ENCODE results near the gene KIF17. TPM values are rescaled to one million over a fixed set of nuclear protein-coding genes. Genes with fewer than 3 reads are reported as not detected.

Gene KIF17
- not detected for polyA plus RNA-seq (ENCODE audit: low read depth in 6 of 6)

DNA sequence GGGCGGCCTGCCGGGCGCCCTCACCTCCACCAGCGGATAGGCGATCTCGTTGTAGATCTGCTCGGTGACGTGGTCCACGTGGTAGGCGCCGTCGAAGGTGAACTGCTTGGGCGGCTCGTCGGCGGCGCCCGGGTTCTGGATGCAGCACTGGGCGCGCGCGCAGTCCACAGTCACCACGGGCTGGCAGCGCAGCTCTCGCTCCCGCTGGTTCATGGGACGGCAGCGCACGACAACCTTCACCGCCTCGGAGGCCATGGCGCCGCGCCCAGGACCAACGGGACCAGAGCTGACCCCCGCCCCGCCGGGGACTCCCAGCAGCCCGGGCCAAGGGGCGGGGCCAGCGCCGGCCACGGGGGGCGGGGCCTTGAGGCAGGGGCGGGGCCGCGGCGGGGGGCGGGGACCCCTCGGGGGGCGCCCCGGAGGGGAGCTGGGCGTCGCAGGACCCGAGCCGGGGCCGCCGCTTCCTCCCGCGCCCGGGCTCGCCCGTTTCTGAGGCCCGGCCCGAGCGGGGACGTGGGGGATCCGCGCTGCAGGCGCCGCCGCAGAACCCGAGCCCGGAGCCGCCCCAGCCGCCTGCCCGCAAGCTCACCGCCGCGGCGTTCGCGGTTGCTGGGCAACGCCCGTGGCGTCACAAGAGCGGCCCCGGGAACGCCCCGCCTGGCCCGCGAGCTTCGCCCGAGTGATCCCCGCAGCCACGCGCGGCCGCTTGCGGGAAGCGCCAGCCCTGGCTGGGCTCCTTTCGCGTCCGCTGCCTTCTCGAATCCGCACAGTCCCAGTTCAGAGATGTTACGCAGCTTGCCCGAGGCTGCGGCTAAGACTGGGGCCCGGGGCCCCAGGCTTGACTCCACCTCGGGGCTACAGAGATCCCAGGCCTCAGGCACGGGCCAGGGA, at the start of gene KIF17:
Gene KIF17 (minus strand): TSS at position 556 of the 891 bp plus-strand sequence. CDS start 301 bp downstream, at position 255.
- no peaks in the 10 kb centered on the region for H3K36me3 Mint-ChIP-seq
- peak within 1 kb of the TSS; percentile 44 to 89 (median 76) for H3K27ac Mint-ChIP-seq
- DNase-seq (peak; percentile 79), ATAC-seq (ENCODE audit: low read depth in 2 of 2) (peak; percentile 88 to 89)
- peaks cover 7 to 16% (median 16%) of the 10 kb centered on the region in 3 donors for H3K4me1 Mint-ChIP-seq
- H3K9me3 Mint-ChIP-seq = no peaks in the 10 kb centered on the region
- peak within 1 kb of the TSS; percentile 74 to 87 (median 82) for H3K4me3 Mint-ChIP-seq
- peaks cover 26 to 63% (median 44%) of the 10 kb centered on the region in 3 donors for H3K27me3 Mint-ChIP-seq

- Mint-ChIP-seq H3K27ac (peak overlapping the region in 1 of 6 donors; percentile 24), H3K9me3 (no peaks in the 10 kb centered on the region), H3K4me3 (no peak overlapping the region), H3K27me3 (no peaks in the 10 kb centered on the region), H3K36me3 (peaks cover 13 to 24% of the 10 kb centered on the region in 2 donors), H3K4me1 (peaks cover 0 to 2% (median 0%) of the 10 kb centered on the region in 3 donors)
- DNase-seq (no peak), ATAC-seq (ENCODE audit: low read depth in 2 of 2) (no peak)
Observed at GRCh38 chr1:20767271-20767670, 49.5 kb upstream of the KIF17 start.

DNA sequence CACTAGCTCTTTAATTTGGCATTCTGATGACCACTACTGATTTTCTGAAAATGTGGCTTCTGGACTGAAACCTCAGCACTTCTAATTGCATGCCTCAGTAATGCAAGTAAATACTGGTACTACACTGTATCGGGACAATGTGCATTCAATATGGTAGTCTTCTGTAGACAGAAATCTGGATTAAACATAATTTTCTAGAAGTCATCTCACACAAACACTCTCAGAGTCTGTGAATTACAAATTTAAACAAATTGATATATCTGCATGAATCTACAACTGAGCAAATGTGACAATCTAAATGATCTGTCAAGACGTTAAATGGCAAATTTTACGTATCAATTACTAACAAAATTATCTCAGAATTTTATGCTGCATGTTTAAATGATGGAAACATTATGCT, 45.6 kb upstream of the KIF17 start:
- Mint-ChIP-seq H3K9me3 (no peaks in the 10 kb centered on the region), H3K27ac (no peak overlapping the region), H3K4me1 (peaks cover 2 to 9% (median 8%) of the 10 kb centered on the region in 3 donors), H3K36me3 (peaks cover 28 to 33% of the 10 kb centered on the region in 2 donors), H3K4me3 (no peak overlapping the region), H3K27me3 (no peaks in the 10 kb centered on the region)
- DNase-seq = no peak
- ATAC-seq (ENCODE audit: low read depth in 2 of 2) = no peak

GRCh38 chr1:20760322-20760721, 42.5 kb upstream of the KIF17 start:
- DNase-seq (no peak), ATAC-seq (ENCODE audit: low read depth in 2 of 2) (no peak)
- no peaks in the 10 kb centered on the region for H3K9me3 Mint-ChIP-seq
- H3K36me3 Mint-ChIP-seq = peaks cover 33 to 40% of the 10 kb centered on the region in 2 donors
- H3K4me3 Mint-ChIP-seq = no peak overlapping the region
- peak overlapping the region in 1 of 6 donors; percentile 15 for H3K27ac Mint-ChIP-seq
- no peaks in the 10 kb centered on the region for H3K27me3 Mint-ChIP-seq
- H3K4me1 Mint-ChIP-seq = peaks cover 0 to 9% (median 8%) of the 10 kb centered on the region in 3 donors

GRCh38 chr1:20753589-20753988, 35.8 kb upstream of the KIF17 start:
- no peaks in the 10 kb centered on the region for H3K9me3 Mint-ChIP-seq
- no peaks in the 10 kb centered on the region for H3K27me3 Mint-ChIP-seq
- ATAC-seq (ENCODE audit: low read depth in 2 of 2) = no peak
- no peaks in the 10 kb centered on the region for H3K4me1 Mint-ChIP-seq
- no peak for DNase-seq
- no peak overlapping the region for H3K4me3 Mint-ChIP-seq
- no peak overlapping the region for H3K27ac Mint-ChIP-seq
- peaks cover 7 to 16% of the 10 kb centered on the region in 2 donors for H3K36me3 Mint-ChIP-seq

DNA sequence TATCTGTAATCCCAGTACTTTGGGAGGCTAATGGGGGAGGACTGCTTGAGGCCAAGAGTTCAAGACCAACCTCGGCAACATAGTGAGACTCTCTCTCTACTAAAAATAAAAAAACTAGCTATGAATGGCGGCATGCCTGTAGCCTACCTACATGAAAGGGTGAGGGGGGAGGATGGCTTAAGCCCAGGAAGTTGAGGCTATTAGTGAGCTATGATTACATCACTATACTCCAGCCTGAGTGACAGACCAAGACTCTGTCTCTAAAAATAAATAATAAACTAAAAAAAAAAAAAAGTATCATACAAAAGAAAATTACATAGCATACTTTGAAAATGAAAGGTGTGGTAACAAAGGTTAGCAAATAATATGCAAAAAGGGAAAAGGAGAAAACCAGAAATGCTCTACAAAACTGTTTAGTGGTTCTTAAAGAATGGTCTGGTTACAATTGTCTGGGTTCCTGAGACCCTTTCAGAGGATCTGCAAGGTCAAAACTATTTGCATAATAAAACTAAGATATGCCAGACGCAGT, 33.7 kb upstream of the KIF17 start:
- H3K4me3 Mint-ChIP-seq = no peak overlapping the region
- H3K9me3 Mint-ChIP-seq = no peaks in the 10 kb centered on the region
- H3K36me3 Mint-ChIP-seq = peaks cover 7 to 16% of the 10 kb centered on the region in 2 donors
- no peak overlapping the region for H3K27ac Mint-ChIP-seq
- DNase-seq (no peak), ATAC-seq (ENCODE audit: low read depth in 2 of 2) (no peak)
- H3K27me3 Mint-ChIP-seq = no peaks in the 10 kb centered on the region
- no peaks in the 10 kb centered on the region for H3K4me1 Mint-ChIP-seq

GRCh38 chr1:20742671-20743070, 24.9 kb upstream of the KIF17 start:
- H3K36me3 Mint-ChIP-seq = peaks cover 7 to 12% of the 10 kb centered on the region in 2 donors
- H3K4me1 Mint-ChIP-seq = no peaks in the 10 kb centered on the region
- no peak overlapping the region for H3K4me3 Mint-ChIP-seq
- peak overlapping the region in 2 of 6 donors; percentile 38 to 54 for H3K27ac Mint-ChIP-seq
- ATAC-seq (ENCODE audit: low read depth in 2 of 2) (no peak), DNase-seq (no peak)
- H3K27me3 Mint-ChIP-seq = no peaks in the 10 kb centered on the region
- H3K9me3 Mint-ChIP-seq = no peaks in the 10 kb centered on the region

GRCh38 chr1:20740781-20741180, 23.0 kb upstream of the KIF17 start:
- DNase-seq (no peak), ATAC-seq (ENCODE audit: low read depth in 2 of 2) (no peak)
- Mint-ChIP-seq H3K4me3 (no peak overlapping the region), H3K4me1 (no peaks in the 10 kb centered on the region), H3K36me3 (peaks cover 7 to 12% of the 10 kb centered on the region in 2 donors), H3K9me3 (no peaks in the 10 kb centered on the region), H3K27me3 (no peaks in the 10 kb centered on the region), H3K27ac (no peak overlapping the region)

GRCh38 chr1:20739225-20739624, 21.4 kb upstream of the KIF17 start:
- Mint-ChIP-seq H3K4me3 (no peak overlapping the region), H3K9me3 (no peaks in the 10 kb centered on the region), H3K27ac (peak overlapping the region in 2 of 6 donors; percentile 8 to 60), H3K4me1 (no peaks in the 10 kb centered on the region), H3K27me3 (no peaks in the 10 kb centered on the region), H3K36me3 (peaks cover 2 to 7% of the 10 kb centered on the region in 2 donors)
- DNase-seq = no peak
- no peak for ATAC-seq (ENCODE audit: low read depth in 2 of 2)

- Mint-ChIP-seq H3K9me3 (no peaks in the 10 kb centered on the region), H3K4me3 (no peak overlapping the region), H3K27me3 (peaks cover 5 to 21% (median 19%) of the 10 kb centered on the region in 3 donors), H3K4me1 (peaks cover 16 to 22% (median 16%) of the 10 kb centered on the region in 3 donors), H3K27ac (no peak overlapping the region), H3K36me3 (peaks cover 0 to 7% of the 10 kb centered on the region in 2 donors)
- DNase-seq (no peak), ATAC-seq (ENCODE audit: low read depth in 2 of 2) (no peak)
Observed at GRCh38 chr1:20735581-20736111, 17.8 kb upstream of the KIF17 start.

GRCh38 chr1:20733360-20733975, 15.7 kb upstream of the KIF17 start:
- H3K4me1 Mint-ChIP-seq = peaks cover 20 to 32% (median 21%) of the 10 kb centered on the region in 3 donors
- H3K36me3 Mint-ChIP-seq = peaks cover 0 to 7% of the 10 kb centered on the region in 2 donors
- H3K27ac Mint-ChIP-seq = peak overlapping the region in 4 of 6 donors; percentile 20 to 96 (median 76)
- no peaks in the 10 kb centered on the region for H3K9me3 Mint-ChIP-seq
- ATAC-seq (ENCODE audit: low read depth in 2 of 2) (no peak), DNase-seq (no peak)
- peak overlapping the region; percentile 84 to 95 (median 91) for H3K4me3 Mint-ChIP-seq
- H3K27me3 Mint-ChIP-seq = peaks cover 14 to 43% (median 40%) of the 10 kb centered on the region in 3 donors

DNA sequence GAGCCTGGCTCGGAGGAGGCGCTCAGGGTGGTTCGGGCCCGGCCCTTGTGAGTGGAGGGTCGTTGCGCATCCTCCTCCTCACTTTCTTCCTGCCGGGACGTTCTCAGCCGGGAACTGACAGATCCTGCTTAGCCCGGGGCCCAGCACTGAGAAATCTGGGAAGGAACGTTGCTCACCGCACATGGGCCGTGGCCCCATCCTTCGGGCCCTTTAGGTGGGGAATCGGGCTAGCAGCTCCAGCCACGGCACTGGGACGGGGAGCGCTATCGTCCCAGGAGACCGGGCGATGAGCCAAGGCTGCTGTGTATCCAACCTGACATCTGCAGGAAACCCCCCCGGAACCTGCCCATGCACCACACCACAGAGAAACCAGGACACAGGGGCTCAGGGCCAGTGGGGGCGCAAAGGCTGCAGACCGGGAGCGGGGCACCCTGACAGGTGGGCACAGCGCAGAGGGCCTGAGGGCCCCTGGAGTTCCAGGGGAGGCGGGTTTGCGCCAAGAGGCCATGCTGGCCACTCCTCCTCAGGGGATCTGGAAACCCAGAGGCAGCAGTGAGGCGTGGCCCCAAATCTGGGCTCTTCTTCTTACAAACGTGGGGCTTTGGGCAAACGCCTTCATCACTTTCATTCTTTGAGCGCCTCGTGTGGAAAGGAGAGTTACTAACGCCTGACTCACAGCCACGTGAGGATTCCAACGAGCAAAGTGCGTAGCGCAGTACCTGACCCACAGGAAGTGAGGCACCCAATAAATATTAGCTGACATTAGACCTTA, 15.0 kb upstream of the KIF17 start, which contains the start of gene SH2D5:
Gene SH2D5 (minus strand): TSS at position 116 of the 772 bp plus-strand sequence. CDS start 4,659 bp downstream, outside the sequence.
- ATAC-seq (ENCODE audit: low read depth in 2 of 2) (peak; percentile 73 to 75), DNase-seq (peak; percentile 59)
- Mint-ChIP-seq H3K27me3 (peaks cover 18 to 50% (median 47%) of the 10 kb centered on the region in 3 donors), H3K36me3 (peaks cover 0 to under 1% of the 10 kb centered on the region in 2 donors), H3K4me1 (peaks cover 20 to 32% (median 25%) of the 10 kb centered on the region in 3 donors), H3K4me3 (peak within 1 kb of the TSS; percentile 88 to 95 (median 91)), H3K27ac (peak within 1 kb of the TSS; percentile 20 to 96 (median 88)), H3K9me3 (no peaks in the 10 kb centered on the region)
